Measurements from ENCODE around the gene EAF2.

Gene EAF2

DNA sequence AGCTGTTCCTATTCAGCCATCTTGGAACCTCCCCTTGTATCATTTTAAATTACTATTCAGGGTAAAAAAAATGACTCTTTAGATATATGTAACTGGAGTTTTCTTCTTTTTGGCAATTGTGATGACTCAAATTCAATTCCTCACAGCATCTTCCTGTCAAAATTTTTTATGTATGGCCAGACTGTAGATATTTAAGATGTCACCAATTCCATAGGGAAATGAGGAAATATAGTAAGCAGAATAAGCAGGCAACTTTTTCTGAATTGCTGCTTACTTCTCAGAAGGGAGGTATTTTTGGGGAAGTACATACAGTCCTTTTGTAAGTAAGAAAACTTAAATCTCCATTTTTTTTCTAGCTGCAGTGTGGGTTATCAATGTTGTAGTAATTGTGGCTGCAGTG lies 28.8 kb downstream of the EAF2 start:
- DNase-seq = no peak

DNA sequence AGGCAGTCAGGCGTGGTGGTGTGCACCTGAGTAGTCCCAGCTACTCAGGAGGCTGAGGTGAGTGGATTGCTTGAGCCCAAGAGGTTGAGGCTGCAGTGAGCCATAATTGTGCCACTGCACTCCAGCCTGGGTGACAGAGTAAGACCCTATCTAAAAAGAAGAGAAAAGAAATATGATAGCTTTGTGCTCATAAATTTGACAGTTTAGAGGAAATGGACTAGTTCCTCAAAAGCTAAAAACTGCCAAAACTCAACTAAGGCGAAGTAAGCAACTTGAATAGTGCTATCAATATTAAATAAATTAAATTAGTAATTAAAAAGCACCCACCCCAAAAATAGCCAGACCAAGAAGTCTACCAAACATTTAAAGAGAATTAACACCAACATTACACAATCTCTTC lies 34.7 kb downstream of the EAF2 start:
- DNase-seq = no peak

GRCh38 chr3:121870717-121871116 lies 35.7 kb downstream of the EAF2 start:
- no peak for DNase-seq

- no peak for DNase-seq
Observed at GRCh38 chr3:121871430-121871829, 36.4 kb downstream of the EAF2 start.

DNA sequence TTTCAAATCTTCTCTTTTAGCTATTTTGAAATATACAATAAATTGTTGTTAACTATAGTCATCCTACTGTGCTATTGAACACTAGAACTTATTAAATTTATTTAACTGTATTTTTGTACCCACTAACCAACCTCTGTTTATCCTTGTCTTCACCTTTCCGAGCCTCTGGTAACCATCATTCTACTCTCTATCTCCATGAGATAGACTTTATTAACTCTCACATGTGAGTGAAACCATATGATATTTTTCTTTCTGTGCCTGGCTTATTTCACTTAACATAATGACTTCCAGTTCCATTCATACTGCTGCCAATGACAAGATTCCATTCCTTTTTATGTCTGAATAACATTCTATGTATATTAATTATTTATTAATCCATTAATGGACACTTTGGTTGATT lies 43.4 kb downstream of the EAF2 start:
- no peak for DNase-seq

GRCh38 chr3:121883507-121883906 lies 48.5 kb downstream of the EAF2 start:
- peak; percentile 51 for DNase-seq

DNA sequence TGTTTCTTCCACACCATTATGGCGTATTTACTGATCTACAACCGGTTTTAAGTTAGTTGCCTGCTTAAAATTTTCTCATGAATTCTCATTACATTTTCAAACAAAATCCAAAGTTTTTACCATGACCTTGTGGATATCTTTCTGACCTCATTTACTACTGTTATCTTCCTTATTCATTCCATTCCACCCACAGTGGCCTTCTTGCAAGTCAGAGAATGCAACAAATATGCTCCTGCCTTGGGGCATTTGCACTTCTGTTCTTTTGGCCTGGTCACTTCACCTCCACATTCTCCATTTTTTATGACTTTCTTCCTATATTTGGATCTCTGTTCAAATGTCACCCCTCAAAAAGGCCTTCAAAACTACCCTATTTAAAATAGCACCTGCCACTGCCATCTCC lies 50.4 kb downstream of the EAF2 start:
- no peak for DNase-seq

DNA sequence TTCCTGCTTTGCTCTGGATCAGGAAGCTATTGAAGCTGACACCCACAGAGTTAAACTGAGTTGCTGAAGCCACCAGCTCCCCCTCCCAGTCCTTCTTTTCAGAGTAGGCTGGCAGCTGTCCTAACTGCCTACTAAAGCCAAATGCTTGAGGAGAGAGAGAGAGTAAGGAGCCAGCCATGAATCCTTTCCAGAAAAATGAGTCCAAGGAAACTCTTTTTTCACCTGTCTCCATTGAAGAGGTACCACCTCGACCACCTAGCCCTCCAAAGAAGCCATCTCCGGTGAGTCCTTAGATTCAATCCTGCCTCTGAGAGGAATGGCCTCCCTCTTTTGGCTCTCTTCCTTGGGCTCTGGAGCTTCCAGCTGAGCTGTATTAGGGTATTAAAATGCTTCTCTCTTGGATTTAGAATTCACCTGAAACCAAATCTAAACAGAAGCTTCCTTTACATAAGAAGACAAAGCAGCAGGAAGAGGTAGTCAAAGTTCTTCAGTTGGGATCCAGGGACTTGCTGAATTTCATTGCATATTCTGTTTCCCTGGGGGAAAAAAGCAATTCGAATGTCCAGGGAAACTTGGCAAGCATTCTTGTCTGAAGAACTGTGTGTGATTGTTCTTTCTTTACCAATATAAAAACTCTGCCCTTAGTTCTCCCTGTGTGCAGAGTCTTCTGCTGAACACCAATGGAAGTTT lies 59.4 kb downstream of the EAF2 start, which contains the start of gene SLC15A2:
Gene SLC15A2 (plus strand): TSS at position 101 of the 690 bp plus-strand sequence. CDS start 76 bp downstream, at position 177.
- no peak for DNase-seq

- no peak for DNase-seq
Observed at GRCh38 chr3:121895121-121895520, 60.1 kb downstream of the EAF2 start.

DNA sequence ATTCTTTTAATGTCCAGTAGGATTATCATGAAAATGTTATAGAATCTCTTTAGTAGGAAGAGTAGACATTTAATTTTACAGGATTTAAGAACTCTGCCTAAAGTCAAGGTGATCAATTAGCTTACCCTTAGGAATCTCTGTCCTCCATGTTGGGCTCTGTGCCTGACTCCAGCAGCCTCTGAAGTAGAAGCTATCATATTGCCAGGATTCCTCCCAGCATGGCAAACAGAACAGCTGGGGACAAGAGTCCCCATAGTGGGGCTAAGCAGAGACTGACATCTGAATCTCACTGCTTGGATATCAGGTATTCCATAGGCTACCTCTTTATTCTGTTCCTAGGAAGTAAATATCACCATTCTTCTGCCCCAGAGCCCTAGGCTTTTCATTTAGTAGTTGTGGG lies 60.7 kb downstream of the EAF2 start:
- no peak for DNase-seq

- DNase-seq = no peak
Observed at GRCh38 chr3:121896823-121897222, 61.8 kb downstream of the EAF2 start.

GRCh38 chr3:121897296-121897695 lies 62.3 kb downstream of the EAF2 start:
- DNase-seq = no peak

DNA sequence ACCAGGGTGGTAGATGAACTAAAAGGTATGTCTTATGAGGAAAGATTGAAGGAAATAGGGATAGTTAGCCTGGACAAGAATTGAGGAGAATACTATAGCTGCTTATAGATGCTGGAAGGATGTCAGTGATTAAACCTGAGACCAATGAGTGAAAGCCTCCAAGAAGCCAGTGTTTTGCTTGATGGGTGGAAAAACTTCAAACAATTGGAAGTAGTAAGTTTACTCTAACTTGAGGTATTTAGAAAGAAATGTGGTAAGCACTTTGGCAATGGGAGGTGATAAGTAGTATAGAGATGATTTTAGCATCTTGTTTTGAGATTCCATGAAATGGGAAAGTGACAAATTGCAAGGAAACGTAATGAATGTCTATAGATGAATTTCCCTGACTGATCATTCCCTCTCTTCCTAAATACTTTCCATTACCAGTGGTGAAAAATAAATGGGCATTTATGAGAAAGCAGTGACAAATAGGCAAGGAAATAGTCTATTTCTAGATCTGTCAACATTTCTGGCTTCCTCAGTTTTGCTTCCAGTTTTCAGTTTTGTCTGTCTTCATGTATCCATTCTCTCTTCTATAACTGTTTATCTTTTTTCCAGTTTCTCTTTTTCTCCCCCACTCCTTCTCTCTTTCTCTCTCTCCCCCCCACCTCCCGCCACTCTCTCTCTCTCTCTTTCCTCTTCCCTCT lies 78.4 kb downstream of the EAF2 start:
- DNase-seq = no peak

GRCh38 chr3:121914081-121914998 lies 79.3 kb downstream of the EAF2 start:
- DNase-seq = no peak

GRCh38 chr3:121916189-121916588 lies 81.2 kb downstream of the EAF2 start:
- no peak for DNase-seq

DNA sequence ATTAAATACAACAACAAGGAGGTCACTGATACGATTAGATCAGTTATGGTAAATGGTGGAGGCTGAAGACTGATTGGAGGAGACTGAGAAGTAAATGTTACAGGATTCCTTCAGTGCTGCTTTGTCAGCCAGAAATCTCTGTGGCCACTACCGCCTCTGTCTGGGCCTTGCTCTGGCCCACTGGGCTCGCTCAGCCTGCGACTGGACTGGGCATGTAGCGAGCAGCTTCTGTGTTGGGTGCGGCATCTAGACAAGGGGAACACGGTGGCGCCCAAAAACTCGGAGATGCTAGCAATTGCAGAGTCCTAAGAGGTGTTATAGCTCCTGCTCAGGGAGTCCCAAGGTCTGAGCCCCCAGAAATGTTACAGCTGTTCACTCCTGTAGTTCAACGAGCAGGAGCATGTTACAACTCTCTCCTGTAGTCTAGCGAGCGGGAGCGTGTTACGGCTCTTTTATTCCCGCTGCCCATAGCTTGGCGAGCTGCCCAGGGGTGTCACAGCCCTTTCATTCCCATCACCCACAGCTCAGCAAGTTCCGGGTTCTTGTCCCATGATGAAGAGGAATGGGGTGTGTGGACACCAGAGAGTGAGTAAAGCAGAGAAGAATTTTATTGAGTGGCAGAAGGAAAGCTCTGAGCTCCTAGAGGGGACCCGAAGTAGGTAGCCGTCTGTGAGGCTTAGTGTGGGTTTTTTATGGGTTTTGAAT lies 83.9 kb downstream of the EAF2 start:
- DNase-seq = no peak

DNA sequence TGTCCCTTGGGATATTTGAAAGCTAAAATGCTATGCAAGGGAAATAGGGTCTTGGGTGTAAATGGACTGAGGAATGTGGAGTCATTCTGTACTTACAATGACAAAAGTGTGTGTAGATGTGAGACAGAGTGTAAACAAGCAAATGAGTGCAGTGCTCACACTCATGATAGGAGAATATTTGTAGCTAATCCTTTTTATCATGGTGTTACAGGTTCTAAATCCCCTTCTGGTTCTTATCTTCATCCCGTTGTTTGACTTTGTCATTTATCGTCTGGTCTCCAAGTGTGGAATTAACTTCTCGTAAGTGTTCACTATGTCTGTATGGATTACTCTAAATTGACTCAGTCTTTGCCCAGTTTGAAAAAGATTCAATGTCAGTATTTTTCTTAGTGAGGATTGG lies 89.7 kb downstream of the EAF2 start:
- no peak for DNase-seq

DNA sequence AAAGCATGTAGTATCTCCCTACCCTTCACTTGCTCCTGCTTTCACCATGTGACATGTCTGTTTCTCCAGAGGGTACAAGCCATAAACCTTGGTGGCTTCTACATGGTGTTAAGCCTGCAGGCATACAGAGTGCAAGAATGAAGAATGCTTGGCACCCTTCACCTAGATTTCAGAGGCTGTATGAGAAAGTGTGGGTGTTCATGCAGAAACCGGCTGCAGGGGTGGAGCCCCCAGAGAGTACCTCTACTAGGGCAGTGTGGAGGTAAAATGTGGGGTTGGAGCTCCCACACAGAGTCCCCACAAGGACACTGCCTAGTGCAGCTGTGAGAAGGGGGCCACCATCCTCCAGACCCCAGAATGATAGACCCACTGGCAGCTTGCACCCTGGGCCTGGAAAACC lies 91.4 kb downstream of the EAF2 start:
- DNase-seq = no peak

Measured in hematopoietic multipotent progenitor cell treated with erythropoietin and hydrocortisone succinate and interleukin-3 and kit ligand, for 8 days (in vitro differentiated cells).